Measurements from ENCODE around the gene SBF2. TPM values are rescaled to one million over a fixed set of nuclear protein-coding genes. Genes with fewer than 3 reads are reported as not detected.

The SBF2 gene
- total RNA-seq, 1 experiment from 2014 or later, result 31.3 TPM

GRCh38 chr11:10287140-10287539 is 6.9 kb downstream of the SBF2 start:
- no peak overlapping the region for H3K4me3 ChIP-seq (ENCODE audit: low read length)
- H3K9ac ChIP-seq (ENCODE audit: low read length), result no peak overlapping the region
- no peaks in the 10 kb centered on the region for H3K9me3 ChIP-seq (ENCODE audit: low read length)
- no peak overlapping the region for H3K27ac ChIP-seq (ENCODE audit: low read length)
- H4K20me1 ChIP-seq (ENCODE audit: low read length), result peaks cover 12% of the 10 kb centered on the region; the same call in 1 of the 2 replicates
- ChIA-PET CTCF (no interaction called here), POLR2A (ENCODE audit: unreplicated experiment) (no interaction called here)
- no peak for TF ChIP-seq CTCF (conservative IDR thresholded peaks at IDR 0.05; ENCODE audit: low read depth, low read length)
- TF ChIP-seq EZH2 (IDR thresholded peaks at IDR 0.05; ENCODE audit: low read length, unreplicated experiment), result no peak
- TF ChIP-seq EZH2phosphoT487 (IDR thresholded peaks at IDR 0.05; ENCODE audit: borderline replicate concordance, low read length), result no peak
- H3K36me3 ChIP-seq (ENCODE audit: low read depth, low read length), result no peaks in the 10 kb centered on the region
- intact Hi-C loops (cut with micrococcal nuclease), result no loop called here
- no peak overlapping the region for H3K4me2 ChIP-seq (ENCODE audit: low read length)
- DNase-seq (no peak), ATAC-seq (no peak)
- BruUV-seq (replicated peaks), result no TSS peak
- no peaks in the 10 kb centered on the region for H3F3A ChIP-seq (ENCODE audit: low read length, unreplicated experiment)
- peaks cover 17% of the 10 kb centered on the region for H3K4me1 ChIP-seq (ENCODE audit: insufficient read depth, low read length)
- H3K27me3 ChIP-seq (ENCODE audit: low read length), result no peaks in the 10 kb centered on the region
- H2AFZ ChIP-seq (ENCODE audit: low read length), result no peak overlapping the region
- H3K9me2 ChIP-seq (replicated peaks; ENCODE audit: low read length), result no peaks in the 10 kb centered on the region
- H3K79me2 ChIP-seq (ENCODE audit: low read length), result peaks cover 89% of the 10 kb centered on the region

DNA sequence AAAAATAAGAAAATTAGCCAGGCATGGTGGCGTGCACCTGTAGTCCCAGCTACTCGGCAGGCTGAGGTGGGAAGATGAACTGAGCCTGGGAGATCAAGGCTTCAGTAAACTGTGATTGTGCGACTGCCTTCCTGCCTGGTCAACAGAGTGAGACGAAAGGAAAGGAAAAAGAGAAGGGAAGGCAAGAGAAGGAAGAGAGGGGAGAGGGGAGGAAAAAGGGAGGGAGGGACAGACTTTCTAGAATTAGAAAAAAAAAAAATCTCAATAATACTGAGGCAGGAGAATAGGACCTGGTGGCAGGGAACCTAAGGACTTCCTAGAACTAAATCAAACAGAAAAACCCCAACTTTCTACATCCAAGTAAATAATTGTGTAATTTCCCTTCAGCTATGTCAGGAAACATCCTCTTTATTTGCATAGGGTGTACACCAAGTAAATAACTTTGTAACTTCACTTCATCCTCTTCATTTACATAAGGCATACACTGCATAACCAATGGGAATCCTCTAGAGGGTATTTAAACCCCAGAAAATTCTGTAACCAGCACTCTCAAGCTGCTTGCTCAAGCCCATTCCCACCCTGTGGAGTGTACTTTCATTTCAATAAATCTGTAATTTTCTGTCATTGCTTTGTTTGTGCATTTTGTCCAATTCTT is 8.7 kb downstream of the SBF2 start:
- ATAC-seq, result peak; percentile 86
- H3K27me3 ChIP-seq (ENCODE audit: low read length), result no peaks in the 10 kb centered on the region
- H3K27ac ChIP-seq (ENCODE audit: low read length), result no peak overlapping the region
- H3K4me2 ChIP-seq (ENCODE audit: low read length), result peak overlapping the region; percentile 57
- peaks cover 82% of the 10 kb centered on the region for H3K79me2 ChIP-seq (ENCODE audit: low read length)
- ChIA-PET CTCF (interaction anchor here (0.7 kb wide), 2 partner anchors 81 to 125 kb away, joined by 3 to 4 read pairs; no protein-coding TSS in a partner anchor), POLR2A (ENCODE audit: unreplicated experiment) (interaction anchor here (0.7 kb wide), 1 partner anchor 22 kb away, joined by 11 read pairs; no protein-coding TSS in a partner anchor)
- no peak for TF ChIP-seq EZH2phosphoT487 (IDR thresholded peaks at IDR 0.05; ENCODE audit: borderline replicate concordance, low read length)
- no peak for TF ChIP-seq CTCF (conservative IDR thresholded peaks at IDR 0.05; ENCODE audit: low read depth, low read length)
- no peak for TF ChIP-seq EZH2 (IDR thresholded peaks at IDR 0.05; ENCODE audit: low read length, unreplicated experiment)
- H4K20me1 ChIP-seq (ENCODE audit: low read length), result peaks cover 12% of the 10 kb centered on the region; the same call in 1 of the 2 replicates
- H3F3A ChIP-seq (ENCODE audit: low read length, unreplicated experiment), result no peaks in the 10 kb centered on the region
- intact Hi-C loops (cut with micrococcal nuclease), result no loop called here
- no TSS peak for BruUV-seq (replicated peaks)
- H3K36me3 ChIP-seq (ENCODE audit: low read depth, low read length), result no peaks in the 10 kb centered on the region
- no peaks in the 10 kb centered on the region for H3K9me3 ChIP-seq (ENCODE audit: low read length)
- peaks cover 11% of the 10 kb centered on the region for H3K4me1 ChIP-seq (ENCODE audit: insufficient read depth, low read length)
- H2AFZ ChIP-seq (ENCODE audit: low read length), result no peak overlapping the region
- peak overlapping the region; percentile 11; the same call in 1 of the 2 replicates for H3K4me3 ChIP-seq (ENCODE audit: low read length)
- no peaks in the 10 kb centered on the region for H3K9me2 ChIP-seq (replicated peaks; ENCODE audit: low read length)
- peak; percentile 32 for DNase-seq
- no peak overlapping the region for H3K9ac ChIP-seq (ENCODE audit: low read length)

GRCh38 chr11:10283991-10284390 is 10.0 kb downstream of the SBF2 start:
- Histone ChIP-seq H2AFZ (ENCODE audit: low read length) (no peak overlapping the region), H3K4me3 (ENCODE audit: low read length) (no peak overlapping the region), H3K4me2 (ENCODE audit: low read length) (no peak overlapping the region), H3K9me2 (replicated peaks; ENCODE audit: low read length) (no peaks in the 10 kb centered on the region), H3F3A (ENCODE audit: low read length, unreplicated experiment) (no peaks in the 10 kb centered on the region), H3K79me2 (ENCODE audit: low read length) (peaks cover 69% of the 10 kb centered on the region), H3K9me3 (ENCODE audit: low read length) (no peaks in the 10 kb centered on the region), H4K20me1 (ENCODE audit: low read length) (peaks cover 12% of the 10 kb centered on the region; the same call in 1 of the 2 replicates), H3K27me3 (ENCODE audit: low read length) (no peaks in the 10 kb centered on the region), H3K27ac (ENCODE audit: low read length) (no peak overlapping the region), H3K36me3 (ENCODE audit: low read depth, low read length) (no peaks in the 10 kb centered on the region), H3K4me1 (ENCODE audit: insufficient read depth, low read length) (peaks cover 11% of the 10 kb centered on the region), H3K9ac (ENCODE audit: low read length) (no peak overlapping the region)
- BruUV-seq (replicated peaks), result no TSS peak
- DNase-seq (no peak), ATAC-seq (no peak)
- POLR2A ChIA-PET (ENCODE audit: unreplicated experiment), result no interaction called here
- CTCF ChIA-PET, result no interaction called here
- TF ChIP-seq CTCF (conservative IDR thresholded peaks at IDR 0.05; ENCODE audit: low read depth, low read length) (no peak), EZH2 (IDR thresholded peaks at IDR 0.05; ENCODE audit: low read length, unreplicated experiment) (no peak), EZH2phosphoT487 (IDR thresholded peaks at IDR 0.05; ENCODE audit: borderline replicate concordance, low read length) (no peak)
- intact Hi-C loops (cut with micrococcal nuclease), result no loop called here
